ENCODE measurements around the gene LEF1.
"Not testable (repeated sequence)": the region's sequence is repeated elsewhere in the genome, so short reads cannot be mapped to it uniquely, and the experiment has no call there.

LEF1 gene

DNA sequence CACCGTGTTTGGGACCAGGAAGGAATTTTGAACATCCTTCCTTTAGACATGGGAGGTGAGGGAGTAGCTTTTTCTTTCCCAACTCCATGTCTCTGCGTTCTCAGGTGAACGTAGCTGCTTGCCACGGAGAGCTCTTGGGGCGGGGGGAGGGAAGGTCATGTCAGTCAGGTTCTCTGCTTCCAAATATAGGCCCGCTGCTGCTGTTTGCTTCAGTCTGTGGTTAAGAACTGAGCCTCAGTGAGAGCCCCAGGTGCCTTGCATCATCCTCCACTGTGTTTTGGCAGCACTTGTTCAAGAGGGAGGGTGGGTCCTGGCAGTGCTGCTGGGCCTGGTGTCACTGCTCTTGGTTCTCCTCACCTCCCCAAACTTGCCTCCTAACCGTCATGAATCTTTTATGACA, 132.5 kb downstream of the LEF1 start:
- no peak for DNase-seq

DNA sequence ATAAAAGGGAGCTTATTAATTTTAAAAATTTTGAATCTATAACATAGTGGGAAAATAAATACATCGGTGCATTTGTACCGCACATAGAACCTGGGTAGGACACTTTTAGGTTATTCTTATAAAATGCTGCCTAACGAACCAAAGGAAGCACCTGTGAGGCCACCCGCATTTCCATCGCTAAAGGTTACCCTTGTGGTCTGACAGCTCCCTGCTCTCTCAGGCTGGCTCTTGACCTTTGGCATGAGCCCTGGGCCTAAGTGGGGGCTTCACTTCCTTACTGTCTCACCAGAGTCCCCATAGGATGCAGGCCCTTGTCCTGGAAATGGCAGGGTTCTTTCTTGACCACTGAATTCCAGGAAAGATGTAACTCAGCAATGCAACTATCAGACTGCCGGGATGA, 133.0 kb downstream of the LEF1 start:
- no peak for DNase-seq

DNA sequence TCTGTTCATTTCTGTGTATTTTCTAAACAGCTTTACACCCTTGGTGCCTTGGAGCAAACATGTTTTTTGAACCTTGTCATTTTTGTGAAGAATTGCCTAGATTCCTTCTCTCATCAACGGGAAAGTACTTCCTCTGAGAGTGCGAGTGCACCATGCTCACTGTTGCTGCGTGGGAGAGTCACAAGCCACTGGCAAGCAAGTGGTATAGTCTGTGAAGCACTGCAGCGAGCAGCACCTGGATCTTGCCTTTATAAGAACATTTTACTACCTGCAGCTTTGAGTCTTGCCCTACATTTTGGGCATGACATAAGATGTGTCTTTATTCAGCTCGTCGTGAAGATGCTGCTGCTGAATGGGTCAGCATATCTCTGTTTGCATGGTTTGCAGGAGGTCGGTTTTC, 134.2 kb downstream of the LEF1 start:
- no peak for DNase-seq

DNA sequence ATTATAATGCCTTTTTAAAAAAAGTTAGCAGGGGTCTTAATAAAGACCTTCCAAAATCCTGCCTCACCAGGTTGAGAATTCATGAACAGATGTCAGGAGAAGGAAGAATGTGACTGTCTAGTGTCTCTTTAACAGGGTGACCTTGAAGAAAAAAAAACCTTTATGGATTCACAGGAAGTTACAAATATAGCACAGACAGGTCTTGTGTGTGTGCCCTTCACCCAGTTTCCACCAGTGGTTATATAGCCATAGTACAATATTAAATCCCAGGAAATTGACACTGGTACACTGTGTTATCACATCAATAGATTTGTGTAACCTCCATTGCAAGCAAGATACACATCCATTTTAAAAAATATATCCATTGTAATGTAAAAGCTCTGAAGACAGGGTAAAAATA, 135.4 kb downstream of the LEF1 start:
- DNase-seq: no peak

DNA sequence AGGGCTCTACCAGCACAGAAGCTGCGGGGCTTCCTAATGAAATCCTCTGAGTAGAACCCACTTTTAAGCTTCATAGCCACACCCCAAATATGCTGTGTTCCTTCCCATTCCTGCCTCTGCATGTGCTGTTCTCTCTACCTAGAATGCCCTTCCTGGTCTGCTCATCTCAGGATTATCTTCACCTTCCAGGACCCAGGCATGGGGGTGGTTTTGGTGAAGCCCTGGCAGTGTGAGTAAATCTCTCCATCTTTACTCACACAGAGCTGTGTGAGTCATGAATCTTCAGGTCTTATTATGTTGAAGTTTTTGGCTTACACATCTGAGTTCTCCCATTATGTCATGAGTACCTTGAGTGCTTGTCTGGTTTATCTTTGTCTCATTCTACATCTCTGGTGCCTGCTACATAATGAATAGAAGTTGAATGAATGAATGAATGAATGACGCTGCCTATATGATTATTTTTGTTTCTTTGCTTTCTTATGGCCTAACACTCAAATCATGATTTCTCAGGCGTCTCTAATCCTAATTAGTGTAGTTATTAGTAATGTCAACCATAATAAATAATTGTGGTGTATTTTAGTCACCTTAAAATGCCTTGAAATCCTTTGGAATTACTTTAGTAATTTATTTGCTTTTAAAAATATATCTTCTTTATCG, 137.2 kb downstream of the LEF1 start:
- DNase-seq: peak in 1 of 51 donors; percentile 4

DNA sequence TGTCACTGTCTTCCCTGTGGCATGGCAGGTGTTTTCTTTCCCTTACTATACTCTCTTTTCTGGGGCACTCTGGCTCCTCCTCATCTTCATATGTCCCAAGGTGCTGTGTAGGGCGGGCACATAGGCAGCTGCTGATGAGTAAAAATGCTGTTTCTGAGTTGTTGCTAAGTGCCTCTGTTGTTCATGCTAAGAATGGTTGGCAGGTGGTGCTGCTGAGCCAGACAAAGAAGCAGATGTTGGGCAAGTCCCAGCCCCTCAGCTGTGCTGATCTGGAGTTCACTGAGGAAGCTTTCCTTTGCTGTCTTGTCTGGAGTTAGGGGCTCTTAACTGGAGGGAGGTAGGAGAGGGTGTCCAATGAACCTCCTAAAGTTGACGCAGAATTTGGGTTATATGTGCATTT, 138.4 kb downstream of the LEF1 start:
- peak in 18 of 51 donors; percentile 3 to 45 (median 18) for DNase-seq

DNA sequence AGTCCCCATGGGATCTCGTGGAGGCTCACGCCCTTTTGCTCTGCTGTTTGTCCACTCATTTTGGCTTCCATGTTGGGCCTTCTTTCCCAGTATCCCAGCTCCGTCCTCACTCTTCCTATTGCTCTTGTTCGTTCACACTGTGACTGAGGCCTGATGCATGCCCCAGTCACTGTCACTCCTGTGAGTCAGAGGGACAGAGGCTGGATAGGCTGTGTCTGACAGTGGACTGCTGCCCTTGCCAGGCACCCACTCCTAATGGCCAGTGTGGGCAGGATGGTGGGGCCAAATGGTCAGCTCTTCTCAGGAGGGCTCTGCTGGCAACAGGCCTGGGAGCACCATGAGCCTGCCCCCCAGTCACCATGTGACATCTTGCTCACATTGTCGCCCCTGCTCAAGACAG, 139.0 kb downstream of the LEF1 start:
- DNase-seq: peak in 1 of 51 donors; percentile 8

DNA sequence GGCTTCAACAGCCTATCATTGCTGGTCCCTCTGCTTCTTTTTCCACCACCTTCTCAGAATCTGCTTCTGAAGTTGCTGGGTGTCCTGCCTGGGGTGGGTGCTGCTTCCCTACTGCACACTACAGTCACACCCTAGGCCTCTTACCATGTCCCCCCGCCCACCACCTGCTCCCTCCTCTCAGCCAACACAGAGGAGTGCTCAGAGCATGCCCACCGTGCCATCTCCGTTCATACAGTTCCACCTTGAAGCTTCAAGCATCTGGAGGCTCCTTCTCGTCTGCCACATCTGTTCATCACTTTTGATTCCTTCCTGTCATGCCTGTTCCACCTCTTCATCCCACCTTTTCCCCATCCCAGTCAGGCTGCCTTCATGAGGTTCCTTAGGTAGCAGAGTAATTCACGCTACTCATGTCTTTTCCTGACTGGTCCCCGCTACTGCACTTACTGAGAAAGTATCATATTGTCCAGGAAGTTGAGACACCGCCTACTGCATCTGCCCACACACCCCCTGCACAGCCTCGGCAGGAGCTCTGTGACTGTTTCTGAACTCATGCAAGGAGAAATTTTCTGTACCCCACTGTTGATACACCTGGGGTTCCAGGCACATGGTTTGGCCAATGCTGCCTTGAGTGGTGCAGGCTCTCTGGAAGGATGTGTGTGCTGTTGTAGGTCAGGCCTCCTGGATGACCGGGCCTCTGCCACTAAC, 139.6 kb downstream of the LEF1 start:
- no peak for DNase-seq

DNA sequence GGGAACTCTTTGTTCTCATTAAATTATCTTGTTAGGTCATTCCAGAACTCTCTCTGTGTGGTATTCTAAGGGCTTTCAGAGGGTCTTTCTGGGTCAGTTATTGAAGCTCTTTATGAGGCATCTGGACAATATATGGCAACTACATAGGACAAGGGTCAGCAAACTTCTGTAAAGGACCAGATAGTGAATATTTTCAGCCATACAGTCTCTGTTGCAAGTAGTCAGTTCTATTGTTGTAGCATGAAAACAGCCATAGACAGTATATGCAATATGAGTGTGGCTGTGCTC, 143.9 kb downstream of the LEF1 start:
- no peak for DNase-seq

DNA sequence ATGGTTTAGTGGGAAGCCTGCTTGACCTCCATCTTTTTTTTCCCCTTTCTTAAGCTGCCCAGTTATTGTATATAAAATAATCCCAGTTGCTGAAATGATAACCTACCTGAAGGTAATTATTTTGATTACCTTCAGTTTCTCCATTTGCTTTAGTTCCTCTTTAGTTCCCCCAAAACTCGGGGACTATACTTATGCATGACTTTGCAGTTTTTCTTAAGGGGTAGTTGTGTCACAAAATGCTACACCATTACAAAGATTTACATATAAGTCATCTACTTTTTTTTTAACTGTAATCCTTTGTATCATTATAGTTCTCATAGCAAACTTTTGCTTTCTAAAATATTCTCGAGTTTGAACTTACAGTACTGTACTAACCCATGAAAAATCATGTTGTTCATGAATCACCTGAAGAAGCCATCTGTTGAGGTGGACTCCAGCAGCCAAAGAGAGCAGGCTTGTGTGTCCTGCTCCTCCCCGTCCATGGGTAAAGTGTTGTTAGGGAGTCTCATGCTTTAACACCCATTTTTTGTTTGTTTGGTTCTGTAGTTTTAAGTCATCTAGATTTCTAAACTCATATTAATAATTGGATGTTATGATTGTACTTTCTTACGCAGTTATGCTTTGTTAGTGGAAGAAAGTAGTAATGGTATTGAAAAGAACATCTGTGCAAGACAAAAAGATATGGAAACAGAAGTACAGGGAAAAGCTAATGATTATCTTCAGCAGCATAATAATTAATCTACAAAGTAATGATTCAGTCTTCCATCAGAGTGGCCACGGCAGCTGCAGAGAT, 144.5 kb downstream of the LEF1 start:
- no peak for DNase-seq

DNA sequence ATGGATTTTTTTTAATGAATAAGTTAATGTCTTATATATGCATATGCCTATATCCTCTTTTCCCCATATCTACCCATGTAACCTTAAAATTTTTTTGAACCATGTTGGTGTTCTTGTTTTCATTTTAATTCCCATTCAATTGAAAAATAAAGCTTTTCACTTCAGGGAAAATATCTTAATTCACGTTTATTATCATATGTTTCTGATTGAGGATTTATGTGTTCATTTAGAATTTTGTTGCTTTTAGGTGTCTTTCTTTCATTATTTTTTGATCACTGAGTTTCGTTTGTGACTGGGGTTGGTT, 149.9 kb downstream of the LEF1 start:
- no peak for DNase-seq

DNA sequence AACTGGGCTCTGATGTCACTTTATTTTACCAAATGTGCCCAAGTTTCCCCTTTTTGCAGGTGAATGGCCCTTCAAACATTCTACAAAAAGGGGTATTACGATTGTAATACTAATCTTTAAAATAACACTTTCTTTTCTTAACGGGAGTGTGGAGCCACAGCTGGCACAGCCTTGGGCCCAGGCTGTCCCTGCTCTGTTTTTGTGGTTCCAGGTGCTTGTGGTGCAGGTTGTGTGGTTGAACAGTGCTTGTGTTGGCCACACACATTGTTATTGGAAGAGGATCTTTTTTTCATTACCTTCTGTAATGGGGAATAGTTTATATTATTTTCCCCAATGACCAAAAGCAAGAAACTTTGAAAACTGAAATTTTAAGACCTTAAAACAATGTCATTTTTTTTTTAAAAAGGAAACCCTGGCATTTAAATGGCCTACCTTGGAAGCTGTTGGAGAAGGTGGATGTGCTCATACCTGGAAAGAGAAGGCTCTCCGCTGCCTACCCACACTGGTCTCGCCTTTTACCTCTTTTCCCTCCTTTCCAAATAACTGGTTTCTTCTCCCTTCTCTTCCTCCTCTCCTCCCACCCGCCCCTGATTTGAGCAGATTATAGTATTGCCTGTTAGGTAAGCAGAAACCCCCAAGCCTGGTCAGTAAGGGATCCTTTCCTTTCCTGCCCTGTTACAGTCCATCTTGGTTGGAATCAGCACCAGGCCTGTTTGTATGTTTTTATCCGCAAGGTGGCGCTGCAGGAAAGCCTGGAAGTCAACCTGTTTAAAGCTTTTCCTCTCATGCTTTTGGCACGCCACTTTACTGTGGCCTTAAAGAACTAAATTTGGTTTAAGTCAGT, 150.5 kb downstream of the LEF1 start:
- peak in 46 of 51 donors; percentile 5 to 89 (median 51) for DNase-seq

DNA sequence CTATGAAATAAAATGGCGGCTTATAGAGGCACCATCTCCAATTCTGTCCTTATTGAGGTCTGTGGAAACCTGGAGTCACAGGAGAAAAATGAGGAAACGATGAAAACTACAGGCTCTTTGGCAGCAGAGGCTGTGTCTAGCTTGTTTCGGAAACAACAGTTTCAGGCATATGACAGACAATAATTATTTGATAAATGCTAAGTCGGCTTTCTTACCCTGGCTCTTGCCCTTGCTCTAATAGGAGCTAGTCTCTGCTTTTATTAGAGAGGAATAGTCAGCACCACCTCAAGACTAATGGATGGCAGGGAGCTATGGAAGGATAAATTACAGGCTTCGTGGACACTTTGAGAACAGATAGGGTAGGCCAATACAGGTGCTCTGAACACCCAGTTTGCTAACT, 154.8 kb downstream of the LEF1 start:
- no peak for DNase-seq

DNA sequence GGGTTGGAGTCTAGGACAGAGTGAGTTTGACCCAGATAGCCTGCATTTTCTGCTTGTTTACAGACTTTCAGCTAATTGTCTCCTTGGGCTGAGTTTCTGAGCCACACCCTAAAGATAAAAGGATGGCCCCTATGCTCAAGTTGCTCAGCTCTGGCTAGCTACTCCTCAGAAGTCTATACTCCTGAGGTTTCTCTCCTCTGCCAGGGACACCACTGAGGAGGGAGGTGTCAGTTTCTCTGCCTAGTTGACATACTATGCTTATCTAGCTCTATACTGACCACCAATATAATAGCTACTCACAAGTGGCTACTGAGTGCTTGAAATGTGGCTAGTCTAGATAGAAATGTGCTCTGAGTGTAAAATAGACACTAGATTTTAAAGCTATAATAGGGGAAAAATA, 155.4 kb downstream of the LEF1 start:
- no peak for DNase-seq

DNA sequence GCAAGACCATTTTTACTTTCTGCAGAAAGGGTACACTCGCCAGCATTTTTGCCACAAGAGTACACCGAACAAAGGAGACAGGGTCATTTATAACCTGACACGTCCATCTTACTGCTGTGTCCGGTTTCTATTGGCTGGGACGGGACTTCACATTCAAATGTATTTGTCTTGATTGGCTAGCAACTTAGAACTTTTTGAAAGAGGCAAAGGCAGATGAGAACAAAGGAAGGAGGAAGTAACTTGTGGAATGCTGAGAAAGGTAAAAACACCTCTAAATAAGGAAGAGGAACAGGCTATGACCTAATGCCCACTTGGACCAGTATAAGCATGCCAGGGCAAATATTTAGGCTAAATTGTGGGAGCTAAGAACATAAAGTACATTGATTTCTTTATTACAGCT, 156.3 kb downstream of the LEF1 start:
- DNase-seq: not testable (repeated sequence)

DNA sequence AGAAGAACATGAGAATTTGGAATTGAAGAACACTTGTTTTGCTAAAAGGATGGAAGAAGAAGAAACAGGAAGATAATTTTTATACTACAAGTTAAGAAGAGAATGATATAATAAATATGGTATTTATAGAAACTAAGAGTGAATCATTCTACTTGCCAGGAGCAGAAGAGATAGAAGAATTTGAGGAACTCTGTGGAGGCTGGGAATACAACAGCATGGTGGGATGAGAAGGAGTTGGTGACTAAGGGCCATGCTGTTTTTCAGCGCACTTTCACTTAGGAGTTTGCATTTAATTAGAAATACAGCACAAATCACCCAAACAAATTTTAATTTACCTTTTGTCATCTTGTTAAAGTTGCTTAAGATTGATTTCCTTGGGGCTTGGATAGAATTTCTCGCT, 158.6 kb downstream of the LEF1 start:
- peak in 1 of 51 donors; percentile 18 for DNase-seq

DNA sequence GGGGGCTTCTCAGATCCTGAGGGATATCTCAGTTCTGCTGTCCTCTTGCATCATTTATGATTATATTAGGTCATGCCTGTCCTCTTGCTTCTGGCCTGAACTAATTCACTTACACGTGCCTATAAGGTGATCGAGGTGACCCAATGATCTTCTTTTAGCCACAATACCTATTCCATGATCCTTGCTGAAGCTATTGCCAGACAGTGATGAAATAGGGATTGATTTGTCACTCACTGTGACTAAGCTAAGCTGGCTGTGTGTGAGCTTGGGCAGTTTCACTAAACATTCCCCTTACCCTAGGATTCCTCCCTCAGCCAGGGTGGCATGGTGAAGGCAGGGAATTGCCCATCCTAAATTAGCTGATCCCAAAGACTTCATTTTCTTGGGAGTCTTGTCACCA, 160.0 kb downstream of the LEF1 start:
- peak in 1 of 51 donors; percentile 7 for DNase-seq

DNA sequence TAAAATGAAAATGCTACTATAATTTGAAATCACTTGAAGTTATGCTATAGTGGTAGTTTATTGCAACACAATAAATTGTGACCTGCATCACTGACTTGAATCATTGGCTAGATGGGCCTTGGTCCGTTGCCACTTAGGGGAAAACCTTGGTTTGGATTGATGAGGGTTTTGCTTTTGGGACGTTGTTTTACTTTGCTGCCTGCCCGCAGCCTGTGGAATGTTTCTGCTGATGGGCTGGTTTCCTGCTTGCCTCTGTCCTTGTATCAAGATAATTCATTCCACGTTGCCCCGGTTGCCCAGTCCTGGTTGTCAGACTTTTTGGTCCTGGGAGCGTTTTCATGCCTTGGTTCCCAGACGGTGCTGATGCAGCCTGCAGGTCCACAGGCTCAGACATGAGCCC, 160.7 kb downstream of the LEF1 start:
- no peak for DNase-seq

DNA sequence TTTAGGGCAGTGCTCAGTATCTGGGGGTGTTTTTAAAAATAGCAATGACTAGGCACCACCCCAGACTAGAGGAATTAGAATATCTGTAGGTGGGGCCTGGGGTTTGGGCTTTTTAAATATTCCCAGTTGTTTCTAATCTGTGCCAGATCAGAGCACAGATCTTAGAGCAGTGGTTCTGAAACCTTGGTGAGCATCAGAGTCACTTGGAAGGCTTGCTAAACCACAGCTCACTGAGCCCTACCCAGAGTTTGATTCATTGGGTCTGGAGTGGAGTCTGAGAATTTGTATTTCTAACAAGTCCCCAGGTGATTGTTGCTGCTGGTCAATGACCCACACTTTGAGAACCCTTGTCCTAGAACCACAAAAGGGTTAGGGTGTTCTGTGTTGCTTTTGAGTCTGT, 162.4 kb downstream of the LEF1 start:
- no peak for DNase-seq

DNA sequence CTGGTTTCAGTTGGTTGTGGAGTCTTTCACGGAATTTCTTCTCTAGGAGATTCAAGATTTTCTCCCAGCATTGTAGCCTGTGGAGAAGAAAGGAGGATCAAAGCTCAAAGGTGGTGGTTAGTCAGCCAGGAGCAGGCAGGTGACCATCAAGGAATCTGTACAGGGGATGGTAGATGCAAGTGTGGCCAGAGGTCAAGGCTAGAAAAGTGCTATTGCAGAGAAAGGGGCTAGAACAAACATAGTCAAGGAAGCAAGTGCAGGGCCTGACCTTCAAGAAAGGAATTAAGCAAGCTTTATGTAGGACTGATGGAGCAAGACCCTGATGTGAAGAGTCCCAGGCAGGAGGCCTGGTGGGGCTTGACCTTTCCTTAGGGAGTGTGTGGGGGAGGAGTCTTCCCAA, 162.9 kb downstream of the LEF1 start:
- no peak for DNase-seq

DNA sequence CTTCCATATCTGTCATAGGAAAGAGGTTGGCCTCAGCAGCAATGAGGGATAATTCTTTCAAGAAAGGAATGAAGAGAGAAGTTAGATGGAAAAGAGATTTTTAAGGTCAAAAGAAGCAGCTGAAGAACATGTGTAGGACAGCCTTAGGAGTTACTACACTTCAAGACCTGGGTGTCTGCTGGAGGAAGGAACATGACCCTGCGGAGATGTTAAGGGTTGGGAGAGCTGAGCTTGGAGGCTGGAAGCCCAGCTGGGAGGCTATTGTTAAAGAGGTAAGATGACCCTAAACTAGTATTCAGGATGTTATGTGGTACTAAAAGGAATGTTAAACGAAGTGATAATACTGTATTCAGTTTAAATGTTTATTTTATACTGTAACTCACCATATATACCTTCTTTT, 164.1 kb downstream of the LEF1 start:
- DNase-seq: no peak

DNA sequence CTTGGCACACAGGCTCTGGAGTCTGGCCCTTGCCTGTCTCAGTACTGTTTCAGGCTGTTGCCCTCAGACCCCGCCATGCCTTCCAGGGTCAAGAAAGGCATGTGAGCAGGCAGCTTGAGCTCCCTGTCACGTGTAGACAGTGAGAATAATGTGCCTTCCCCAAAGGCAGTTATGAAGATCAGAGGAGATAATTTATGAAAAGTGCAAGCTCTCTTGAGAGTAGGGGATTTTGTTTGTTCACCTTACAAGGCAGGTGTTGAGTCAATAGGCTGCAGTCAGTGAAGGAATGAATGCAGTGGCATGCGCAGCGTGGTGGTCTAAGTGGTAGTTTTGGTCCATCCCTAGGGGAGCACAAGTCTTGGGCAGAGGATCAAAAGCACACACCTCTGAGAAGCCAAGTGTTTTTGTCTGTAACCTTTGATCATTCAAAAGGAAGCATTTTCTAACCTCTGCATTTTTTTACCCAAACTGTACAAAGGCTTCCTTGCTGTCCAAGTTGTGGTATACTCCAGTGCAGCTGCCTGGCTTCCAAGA, 164.7 kb downstream of the LEF1 start:
- DNase-seq: no peak
